GM18508 (cell line): ENCODE measurements around the gene COX19.
"Not testable (repeated sequence)": the region's sequence is repeated elsewhere in the genome, so short reads cannot be mapped to it uniquely, and the experiment has no call there.

Experiments
- ATAC-seq: cut with Tn5 transposase; IDR thresholded peaks from one replicate; pipeline ENCODE4 v1.9.1; 2021; ENCODE audit warnings: moderate number of reproducible peaks; ENCODE audit not compliant: insufficient read depth, unreplicated experiment

The COX19 gene

GRCh38 chr7:931871-932650 lies 43.3 kb downstream of the COX19 start:
- no peak for ATAC-seq

- ATAC-seq: no peak
Observed at GRCh38 chr7:930975-931758, 44.2 kb downstream of the COX19 start.

GRCh38 chr7:929311-929711 lies 46.0 kb downstream of the COX19 start:
- no peak for ATAC-seq

GRCh38 chr7:927031-927671 lies 48.2 kb downstream of the COX19 start:
- no peak for ATAC-seq

- no peak for ATAC-seq
Observed at GRCh38 chr7:926061-927030, 49.0 kb downstream of the COX19 start.

- no peak for ATAC-seq
Observed at GRCh38 chr7:925601-926000, 49.7 kb downstream of the COX19 start.

GRCh38 chr7:924541-925231 lies 50.7 kb downstream of the COX19 start:
- peak; percentile 56 for ATAC-seq

- not testable (repeated sequence) for ATAC-seq
Observed at GRCh38 chr7:924042-924441, 51.3 kb downstream of the COX19 start.

- peak; percentile 45 for ATAC-seq
Observed at GRCh38 chr7:923108-924041, 52.0 kb downstream of the COX19 start.

GRCh38 chr7:922334-923107 lies 52.8 kb downstream of the COX19 start:
- ATAC-seq: no peak

GRCh38 chr7:921581-922333 lies 53.6 kb downstream of the COX19 start:
- no peak for ATAC-seq

GRCh38 chr7:921071-921461 lies 54.3 kb downstream of the COX19 start:
- no peak for ATAC-seq

GRCh38 chr7:920351-921070 lies 54.8 kb downstream of the COX19 start:
- no peak for ATAC-seq

GRCh38 chr7:919924-920341 lies 55.4 kb downstream of the COX19 start:
- ATAC-seq: no peak

GRCh38 chr7:919114-919442 lies 56.3 kb downstream of the COX19 start:
- ATAC-seq: no peak

- ATAC-seq: no peak
Observed at GRCh38 chr7:918441-919113, 56.8 kb downstream of the COX19 start.
